ENCODE measurements around the gene PRKG1.

GRCh38 chr10:51772387-51772786, 698.1 kb downstream of the PRKG1 start:
- no peak for TF ChIP-seq POLR2A (IDR thresholded peaks at IDR 0.05)
- no peak for TF ChIP-seq CTCF (IDR thresholded peaks at IDR 0.05)
